HEK293 (cell line): ENCODE results near the gene SLC52A3.

ENCODE experiments used
- CTCF ChIP-seq: fragments of 450-650 bp; formaldehyde crosslinking; IDR thresholded peaks from 2 replicates; pipeline ENCODE4 v1.5.1; 2016; ENCODE audit warnings: missing biosample characterization, missing genetic modification characterization
- HOXD13 ChIP-seq: sonication (generic); formaldehyde crosslinking; IDR thresholded peaks from 2 replicates; pipeline ENCODE4 v1.8.0; 2022; ENCODE audit warnings: missing genetic modification reagents, borderline replicate concordance
- ZNF510 ChIP-seq: fragments of 450-650 bp; formaldehyde crosslinking; IDR thresholded peaks from 2 replicates; pipeline ENCODE4 v1.5.1; 2018; ENCODE audit warnings: mild to moderate bottlenecking, missing genetic modification characterization, missing biosample characterization; ENCODE audit not compliant: insufficient replicate concordance
- TF ChIP-seq, protein P1 (sequence below): fragments of 450-650 bp; formaldehyde crosslinking; IDR thresholded peaks from 2 replicates; pipeline ENCODE4 v1.5.1; 2016; ENCODE audit warnings: missing biosample characterization, missing genetic modification characterization

GRCh38 chr20:787825-788224 is 19.5 kb upstream of the SLC52A3 start:
- TF ChIP-seq HOXD13 (CRISPR knock-in tag) (no peak), CTCF (no peak), ZNF510 (tag by site-specific recombination) (no peak)
- TF ChIP-seq, protein P1, sequence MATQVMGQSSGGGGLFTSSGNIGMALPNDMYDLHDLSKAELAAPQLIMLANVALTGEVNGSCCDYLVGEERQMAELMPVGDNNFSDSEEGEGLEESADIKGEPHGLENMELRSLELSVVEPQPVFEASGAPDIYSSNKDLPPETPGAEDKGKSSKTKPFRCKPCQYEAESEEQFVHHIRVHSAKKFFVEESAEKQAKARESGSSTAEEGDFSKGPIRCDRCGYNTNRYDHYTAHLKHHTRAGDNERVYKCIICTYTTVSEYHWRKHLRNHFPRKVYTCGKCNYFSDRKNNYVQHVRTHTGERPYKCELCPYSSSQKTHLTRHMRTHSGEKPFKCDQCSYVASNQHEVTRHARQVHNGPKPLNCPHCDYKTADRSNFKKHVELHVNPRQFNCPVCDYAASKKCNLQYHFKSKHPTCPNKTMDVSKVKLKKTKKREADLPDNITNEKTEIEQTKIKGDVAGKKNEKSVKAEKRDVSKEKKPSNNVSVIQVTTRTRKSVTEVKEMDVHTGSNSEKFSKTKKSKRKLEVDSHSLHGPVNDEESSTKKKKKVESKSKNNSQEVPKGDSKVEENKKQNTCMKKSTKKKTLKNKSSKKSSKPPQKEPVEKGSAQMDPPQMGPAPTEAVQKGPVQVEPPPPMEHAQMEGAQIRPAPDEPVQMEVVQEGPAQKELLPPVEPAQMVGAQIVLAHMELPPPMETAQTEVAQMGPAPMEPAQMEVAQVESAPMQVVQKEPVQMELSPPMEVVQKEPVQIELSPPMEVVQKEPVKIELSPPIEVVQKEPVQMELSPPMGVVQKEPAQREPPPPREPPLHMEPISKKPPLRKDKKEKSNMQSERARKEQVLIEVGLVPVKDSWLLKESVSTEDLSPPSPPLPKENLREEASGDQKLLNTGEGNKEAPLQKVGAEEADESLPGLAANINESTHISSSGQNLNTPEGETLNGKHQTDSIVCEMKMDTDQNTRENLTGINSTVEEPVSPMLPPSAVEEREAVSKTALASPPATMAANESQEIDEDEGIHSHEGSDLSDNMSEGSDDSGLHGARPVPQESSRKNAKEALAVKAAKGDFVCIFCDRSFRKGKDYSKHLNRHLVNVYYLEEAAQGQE (tag by site-specific recombination): no peak
